Heart left ventricle (tissue), 16 donors: ENCODE measurements around the gene LETM1. TPM values are rescaled to one million over a fixed set of nuclear protein-coding genes. Genes with fewer than 3 reads are reported as not detected.

Experiments
- ATAC-seq, 4 donors: fragments of 200-7000 bp; cut with Tn5 transposase; one replicate each; pipeline ENCODE4 v1.9.1; 2020 to 2022; ENCODE audit warnings: moderate library complexity in 4 of 4, mild to moderate bottlenecking in 3 of 4, moderate number of reproducible peaks in 1 of 4
- DNase-seq, 5 donors: peaks; one replicate each; pipeline ENCODE4 v3.0.0-alpha.2; 2020
- H3K27ac ChIP-seq, 12 donors: fragments of 200-600 bp; sonication (generic) in 4 of 12; one replicate each; pipeline versions ENCODE4 v1.5.0 to v1.8.0; 2016 to 2022; ENCODE audit warnings: mild to moderate bottlenecking in 2 of 12
- H3K27me3 ChIP-seq, 9 donors: fragments of 200-600 bp; sonication (generic) in 2 of 9; one replicate each; pipeline versions ENCODE4 v1.5.1 to v1.8.0; 2016 to 2022; ENCODE audit warnings: mild to moderate bottlenecking in 3 of 9
- H3K36me3 ChIP-seq, 9 donors: fragments of 200-600 bp; sonication (generic) in 2 of 9; one replicate each; pipeline versions ENCODE4 v1.5.0 to v1.8.0; 2018 to 2022; ENCODE audit warnings: mild to moderate bottlenecking in 2 of 9
- H3K4me1 ChIP-seq, 12 donors: fragments of 200-600 bp; sonication (generic) in 4 of 12; one replicate each; pipeline versions ENCODE4 v1.5.0 to v1.8.0; 2016 to 2022; ENCODE audit warnings: mild to moderate bottlenecking in 3 of 12
- H3K4me3 ChIP-seq, 12 donors: fragments of 200-600 bp; sonication (generic) in 4 of 12; one replicate each; pipeline versions ENCODE4 v1.5.0 to v1.8.0; 2017 to 2022; ENCODE audit warnings: mild to moderate bottlenecking in 9 of 12, moderate library complexity in 4 of 12
- H3K9me3 ChIP-seq, 12 donors: fragments of 200-600 bp; sonication (generic) in 4 of 12; one replicate each; pipeline versions ENCODE4 v1.5.0 to v1.8.0; 2016 to 2022; ENCODE audit warnings: mild to moderate bottlenecking in 1 of 12
- POLR2A ChIP-seq, 2 donors: fragments of 450-650 bp; IDR thresholded peaks; one replicate each; pipeline ENCODE4 v1.6.1; 2017; ENCODE audit warnings: antibody characterized with exemption in 2 of 2, mild to moderate bottlenecking in 2 of 2, moderate library complexity in 2 of 2
- WGBS, 4 donors: extraction: QIAGEN DNeasy Blood & Tissue Kit in 2 of 4; methylation state at CpG; one replicate each; pipeline versions ENCODE4 v1.1.5 to v1.1.7; 2013 to 2018; 5-methylcytosine and 5-hydroxymethylcytosine counted together
- intact Hi-C, 10 donors: fragments of 100-400 bp; cut with DNase I; formaldehyde crosslinking; loops; one replicate each; pipeline versions ENCODE4 v1.11.1 to v1.14.2; 2022
- polyA plus RNA-seq, 2 donors: library from polyadenylated mRNA; stranded (reverse); fragments of 200-250 nt; gene quantifications; one replicate each; pipeline ENCODE4 v1.2.3, GENCODE V29; 2013
- total RNA-seq, 9 donors: library from RNA; depleted of rRNA in 2 of 9; stranded (reverse); fragments of >200 nt in 2 of 9; fragmentation: NEBNext Ultra II Directional in 3 of 9; extraction: Animal tissue kit (Norgen Biotek cat#: 25700) in 3 of 9; gene quantifications; one replicate each; pipeline versions ENCODE4 v1.1.0 to v1.2.4, GENCODE V29; 2016 to 2023
- TF ChIP-seq, protein P1 (sequence below), 12 donors: fragments of 200-600 bp; sonication (generic) in 4 of 12; IDR thresholded peaks; one replicate each; pipeline versions ENCODE4 v1.5.0 to v1.8.0; 2018 to 2022; ENCODE audit warnings: antibody characterized with exemption in 12 of 12, mild to moderate bottlenecking in 5 of 12
- donor health status: ischemic (EF 13 %, LVEDD 7.1; RV severe dilation, severe dysfunction).
- donor health status: healthy with polysubstance abuse.
- donor health status: DM: no; HTN: yes; CAD: no.
- donor health status: DM: no; HTN: no; CAD: no.
- donor health status: ischemic (EF 25% LVEDD 6.9; RV normal size, moderate dysfunction).
- donor health status: ischemic (EF 25% LVEDD 5.7; RV mildly dilated, moderate dysfunction).
- donor health status: healthy.
- donor health status: DM: yes; HTN: yes; CAD: no.
- donor health status: ischemic (EF 35%, LVEDD 5.7; RV mildly dilated, moderate dysfunction).
- donor health status: nonischemic (EF 11% LVEDD 7.7; RV severe dilation, severe dysfunction).
- donor health status: DM: yes; HTN: yes; CAD: no.
- donor health status: PGD.
- donor health status: ischemic (EF 29% LVEDD 5.4; RV normal size, mild dysfunction).
- donor health status: nonischemic (EF 23%, LVEDD 6.1; RV moderate dilation, normal function).

Gene LETM1
- total and polyA plus RNA-seq, 11 donors = 22.1 to 54.7 (median 43.4) TPM

DNA sequence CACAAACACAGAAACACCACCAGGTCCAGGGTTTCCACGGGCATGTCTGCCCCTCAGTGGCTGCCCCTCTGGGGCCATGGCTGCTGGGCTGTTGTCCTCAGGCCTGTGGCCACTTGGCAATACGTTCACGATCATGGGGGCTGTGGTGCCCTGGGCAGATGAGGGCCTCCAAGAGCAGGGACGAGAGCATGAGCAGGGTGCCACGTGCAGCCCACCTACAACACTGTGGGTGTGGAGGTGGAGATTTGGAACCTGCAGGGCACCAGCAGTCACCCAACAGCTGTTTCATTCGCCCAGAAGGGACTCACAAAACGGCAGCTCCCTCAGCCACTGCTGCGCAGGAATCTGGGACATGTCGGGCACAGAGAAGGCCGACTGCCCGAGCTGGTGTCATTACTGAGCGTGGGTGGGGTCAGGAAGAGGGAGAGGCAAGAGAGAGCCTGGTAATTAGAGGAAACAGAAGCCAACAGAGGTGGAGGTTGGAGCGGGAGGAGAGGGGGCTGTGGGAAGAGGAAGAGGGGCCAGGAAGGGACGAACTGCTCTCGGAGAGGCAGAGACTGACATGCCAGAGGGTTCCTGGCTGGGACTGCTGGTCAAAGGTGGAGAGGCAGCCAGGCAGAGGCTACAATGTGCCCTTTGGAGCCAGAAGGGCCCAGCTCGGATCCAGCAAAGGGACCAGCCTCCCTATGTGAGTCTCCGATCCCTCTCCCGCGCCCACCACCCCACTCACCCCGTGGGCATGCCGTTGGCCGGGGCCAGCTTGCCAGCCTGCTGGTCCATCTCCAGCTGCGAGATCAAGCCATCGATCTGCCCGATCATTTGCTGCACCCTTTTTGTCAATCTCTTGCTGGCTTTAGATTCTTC, 39.7 kb downstream of the LETM1 start:
- peaks cover 0 to 90% (median 86%) of the 10 kb centered on the region in 9 donors for H3K36me3 ChIP-seq

DNA sequence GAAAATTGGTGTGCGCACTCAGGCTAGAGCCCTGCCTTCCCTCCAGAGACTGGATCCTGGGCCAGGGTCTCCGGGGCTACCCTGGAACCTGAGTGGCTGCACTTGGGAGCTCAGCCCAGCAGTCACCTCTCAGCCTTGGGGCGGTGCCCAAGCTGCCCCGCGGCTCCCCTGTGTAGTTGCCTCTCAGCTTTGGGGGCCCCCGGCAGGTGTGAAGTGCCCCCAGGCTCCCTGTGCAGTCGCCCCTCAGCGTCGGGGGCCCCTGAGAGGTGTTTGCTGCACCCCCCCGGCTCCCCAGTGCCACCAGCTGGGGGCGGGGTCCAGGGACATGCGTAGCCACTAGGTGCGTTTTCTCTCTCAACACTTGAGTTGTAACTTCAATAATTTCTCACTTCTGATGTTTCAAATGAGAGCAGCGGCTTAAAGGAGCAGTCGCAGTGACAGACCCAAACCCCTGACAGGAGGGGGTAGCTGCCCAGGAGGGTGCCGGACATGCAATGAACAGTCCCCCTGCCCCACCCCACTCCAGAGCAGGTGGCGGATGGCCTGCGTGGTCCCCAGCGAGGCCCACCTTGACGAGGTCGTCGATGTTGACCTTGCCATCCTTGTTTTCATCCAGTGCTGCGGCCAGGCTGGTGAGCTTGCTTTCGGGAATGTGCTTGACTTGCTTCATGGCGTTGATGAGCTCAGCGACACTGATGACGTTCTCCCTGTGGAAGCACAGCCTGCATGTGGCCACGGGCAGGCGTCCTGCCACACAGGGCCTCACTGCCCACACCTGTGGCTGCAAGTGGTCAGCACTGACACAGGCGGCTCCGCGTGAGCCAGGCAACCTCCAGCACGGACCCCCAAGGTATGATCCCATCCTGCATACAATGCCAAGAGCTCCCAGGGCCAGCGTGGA, 40.6 kb downstream of the LETM1 start:
- no peak for ATAC-seq
- Histone ChIP-seq H3K9me3 (no peaks in the 10 kb centered on the region), H3K27ac (no peak overlapping the region), H3K4me1 (no peaks in the 10 kb centered on the region), H3K36me3 (peaks cover 0 to 87% (median 77%) of the 10 kb centered on the region in 9 donors), H3K4me3 (no peak overlapping the region), H3K27me3 (no peaks in the 10 kb centered on the region)
- DNase-seq = no peak
- 92 to 94% (median 93%) methylated on average over 21 to 34 of the region's 34 CpGs for WGBS, 4 donors
- intact Hi-C loops = loop anchor here in 1 of 10 donors (10.0 kb wide), 1 partner anchor 79 kb away; no protein-coding TSS in a partner anchor
- TF ChIP-seq, protein P1, sequence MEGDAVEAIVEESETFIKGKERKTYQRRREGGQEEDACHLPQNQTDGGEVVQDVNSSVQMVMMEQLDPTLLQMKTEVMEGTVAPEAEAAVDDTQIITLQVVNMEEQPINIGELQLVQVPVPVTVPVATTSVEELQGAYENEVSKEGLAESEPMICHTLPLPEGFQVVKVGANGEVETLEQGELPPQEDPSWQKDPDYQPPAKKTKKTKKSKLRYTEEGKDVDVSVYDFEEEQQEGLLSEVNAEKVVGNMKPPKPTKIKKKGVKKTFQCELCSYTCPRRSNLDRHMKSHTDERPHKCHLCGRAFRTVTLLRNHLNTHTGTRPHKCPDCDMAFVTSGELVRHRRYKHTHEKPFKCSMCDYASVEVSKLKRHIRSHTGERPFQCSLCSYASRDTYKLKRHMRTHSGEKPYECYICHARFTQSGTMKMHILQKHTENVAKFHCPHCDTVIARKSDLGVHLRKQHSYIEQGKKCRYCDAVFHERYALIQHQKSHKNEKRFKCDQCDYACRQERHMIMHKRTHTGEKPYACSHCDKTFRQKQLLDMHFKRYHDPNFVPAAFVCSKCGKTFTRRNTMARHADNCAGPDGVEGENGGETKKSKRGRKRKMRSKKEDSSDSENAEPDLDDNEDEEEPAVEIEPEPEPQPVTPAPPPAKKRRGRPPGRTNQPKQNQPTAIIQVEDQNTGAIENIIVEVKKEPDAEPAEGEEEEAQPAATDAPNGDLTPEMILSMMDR (IDR thresholded peaks at IDR 0.05) = no peak
- no peak for TF ChIP-seq POLR2A (IDR thresholded peaks at IDR 0.05)

More for the DNA sequence above, 39.7 kb downstream of the LETM1 start:
- Histone ChIP-seq H3K4me1 (no peaks in the 10 kb centered on the region), H3K27ac (no peak overlapping the region), H3K4me3 (no peak overlapping the region), H3K9me3 (no peaks in the 10 kb centered on the region), H3K27me3 (no peaks in the 10 kb centered on the region)
- ATAC-seq (no peak), DNase-seq (no peak)
- TF ChIP-seq POLR2A (IDR thresholded peaks at IDR 0.05) = no peak
- TF ChIP-seq, protein P1 (IDR thresholded peaks at IDR 0.05) = no peak
- intact Hi-C loops = loop anchor here in 1 of 10 donors (10.0 kb wide), 1 partner anchor 79 kb away; no protein-coding TSS in a partner anchor
- 77 to 88% (median 86%) methylated on average over 20 to 25 of the region's 25 CpGs for WGBS, 4 donors

DNA sequence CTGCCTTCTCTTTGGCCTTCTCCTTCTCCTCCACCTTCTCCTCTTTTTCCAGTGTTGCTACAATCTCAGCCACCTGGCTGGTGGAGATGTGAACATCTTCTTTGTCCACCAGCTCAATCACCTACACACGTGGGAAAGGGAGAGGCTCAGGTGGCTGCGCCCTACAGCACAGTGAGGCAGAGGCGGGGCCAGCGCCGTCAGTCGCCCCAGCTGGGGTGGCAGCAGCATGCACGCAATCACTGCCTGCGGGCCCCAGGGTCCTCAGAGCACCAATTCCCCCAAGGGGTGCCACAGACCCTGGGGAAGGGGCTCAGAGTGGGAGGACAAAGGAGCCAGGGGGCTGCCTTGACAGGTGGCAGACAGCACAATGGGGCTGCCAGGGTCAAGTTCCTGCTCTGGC, 41.5 kb downstream of the LETM1 start:
- Histone ChIP-seq H3K4me3 (no peak overlapping the region), H3K4me1 (peaks cover 0 to 2% (median 0%) of the 10 kb centered on the region in 12 donors), H3K27ac (no peak overlapping the region), H3K27me3 (no peaks in the 10 kb centered on the region), H3K36me3 (peaks cover 0 to 78% (median 68%) of the 10 kb centered on the region in 9 donors), H3K9me3 (no peaks in the 10 kb centered on the region)
- DNase-seq (peak in 1 of 5 donors; percentile 47), ATAC-seq (no peak)
- intact Hi-C loops = loop anchor here in 1 of 10 donors (10.0 kb wide), 1 partner anchor 80 kb away; no protein-coding TSS in a partner anchor
- WGBS, 4 donors = 91 to 96% (median 93%) methylated on average over 8 of the region's 8 CpGs
- TF ChIP-seq POLR2A (IDR thresholded peaks at IDR 0.05) = no peak
- TF ChIP-seq, protein P1 (IDR thresholded peaks at IDR 0.05) = no peak
